Mesodermal cell (in vitro differentiated cells): ENCODE results near the gene BFSP1.
A peak's percentile ranks its signal among the peaks of the same experiment; 100 is the strongest.

ENCODE experiments used
- H3K27ac ChIP-seq: 2 replicates; pipeline ENCODE4 v1.7.0; 2013; ENCODE audit warnings: mild to moderate bottlenecking, low read depth, low read length, moderate library complexity; ENCODE audit not compliant: severe bottlenecking
- H3K36me3 ChIP-seq: 2 replicates; pipeline ENCODE4 v1.7.1; 2013; ENCODE audit warnings: mild to moderate bottlenecking, low read length, moderate library complexity; ENCODE audit not compliant: control insufficient read depth, insufficient read depth
- H3K4me1 ChIP-seq: one replicate; pipeline ENCODE4 v1.7.1; 2013; ENCODE audit warnings: mild to moderate bottlenecking, low read length; ENCODE audit not compliant: insufficient read depth, control insufficient read depth, poor library complexity, severe bottlenecking
- H3K4me3 ChIP-seq: 2 replicates; pipeline ENCODE4 v1.7.0; 2013; ENCODE audit warnings: low read length, control low read depth, mild to moderate bottlenecking; ENCODE audit not compliant: insufficient read depth, poor library complexity, severe bottlenecking; ENCODE audit errors: extremely low read depth
- H3K9me3 ChIP-seq: 2 replicates; pipeline ENCODE4 v1.7.1; 2013; ENCODE audit warnings: mild to moderate bottlenecking, low read length, moderate library complexity; ENCODE audit not compliant: control insufficient read depth
- WGBS, 2 experiments: methylation state at CpG; one replicate each; pipeline ENCODE4 v1.1.5; 2013; ENCODE audit warnings: missing lambda C conversion rate in 2 of 2; ENCODE audit not compliant: insufficient coverage in 2 of 2; 5-methylcytosine and 5-hydroxymethylcytosine counted together

The BFSP1 gene

DNA sequence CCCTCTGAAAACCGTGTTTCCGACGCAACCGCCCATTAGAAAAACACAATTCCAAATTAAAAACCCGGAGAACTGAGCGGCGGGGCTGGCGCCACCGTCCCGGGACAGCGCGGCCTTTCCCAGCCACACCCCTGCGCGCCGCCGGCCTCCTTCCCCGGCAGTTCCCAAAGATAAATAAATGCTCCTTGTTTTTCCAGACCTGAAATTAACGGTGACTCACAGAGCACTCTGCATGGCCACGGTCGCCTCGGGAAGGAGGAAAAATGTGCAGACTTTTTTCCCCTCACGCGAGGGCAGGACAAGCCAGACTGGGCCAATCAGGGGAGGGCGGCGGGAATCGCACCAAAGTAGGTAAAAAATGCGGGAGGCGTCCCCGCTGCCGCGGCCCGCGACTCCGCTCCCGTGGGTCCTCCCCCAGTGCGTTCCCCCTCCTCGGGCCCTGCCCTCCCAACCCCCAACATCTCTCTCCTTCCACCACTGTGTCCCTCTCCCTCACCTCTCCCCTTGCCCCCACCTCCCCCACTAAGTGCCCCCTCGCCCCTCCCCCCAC lies 37.9 kb upstream of the BFSP1 start:
- Histone ChIP-seq H3K36me3 (peaks cover 22% of the 10 kb centered on the region), H3K4me3 (peak overlapping the region; percentile 97), H3K27ac (peak overlapping the region; percentile 100), H3K9me3 (peaks cover 6% of the 10 kb centered on the region), H3K4me1 (peaks cover 21% of the 10 kb centered on the region)
- 0% methylated on average over 13 to 28 of the region's 38 CpGs for WGBS, 2 experiments

GRCh38 chr20:17568045-17568788 lies 37.0 kb upstream of the BFSP1 start:
- Histone ChIP-seq H3K4me1 (peaks cover 14% of the 10 kb centered on the region), H3K27ac (peak overlapping the region; percentile 100), H3K36me3 (peaks cover 14% of the 10 kb centered on the region), H3K9me3 (peaks cover 6% of the 10 kb centered on the region), H3K4me3 (peak overlapping the region; percentile 97)
- WGBS, 2 experiments: 72 to 86% methylated on average over 4 to 5 of the region's 6 CpGs

DNA sequence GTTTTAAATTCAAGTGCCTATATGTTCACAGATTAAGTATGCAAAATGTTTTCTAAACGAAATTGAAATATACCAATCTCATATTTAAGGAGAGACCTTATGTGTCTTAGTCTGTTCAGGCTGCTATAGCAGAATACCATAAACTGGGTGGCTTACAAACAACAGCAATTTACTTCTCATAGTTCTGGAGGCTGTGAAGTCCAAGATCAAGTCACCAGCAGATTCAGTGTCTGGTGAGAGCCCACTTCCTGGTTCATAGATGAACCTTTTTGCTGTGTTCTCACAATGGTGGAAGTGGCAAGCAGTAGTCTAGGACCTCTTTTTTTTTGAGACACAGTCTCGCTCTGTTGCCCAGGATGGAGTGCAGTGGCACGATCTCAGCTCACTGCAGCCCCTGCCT lies 35.2 kb upstream of the BFSP1 start:
- WGBS, 2 experiments: 93 to 100% methylated on average over 2 of the region's 3 CpGs
- peaks cover 6% of the 10 kb centered on the region for H3K9me3 ChIP-seq
- H3K4me1 ChIP-seq: peaks cover 17% of the 10 kb centered on the region
- H3K36me3 ChIP-seq: no peaks in the 10 kb centered on the region
- no peak overlapping the region for H3K27ac ChIP-seq
- no peak overlapping the region for H3K4me3 ChIP-seq

- Histone ChIP-seq H3K9me3 (peaks cover 6% of the 10 kb centered on the region), H3K4me3 (no peak overlapping the region), H3K36me3 (no peaks in the 10 kb centered on the region), H3K4me1 (peaks cover 17% of the 10 kb centered on the region), H3K27ac (no peak overlapping the region)
- WGBS, 2 experiments: 80 to 90% methylated on average over 1 of the region's 4 CpGs
Observed at GRCh38 chr20:17565169-17565845, 34.1 kb upstream of the BFSP1 start.

GRCh38 chr20:17562804-17563305 lies 31.7 kb upstream of the BFSP1 start:
- WGBS, 2 experiments: 90% methylated on average over 2 of the region's 2 CpGs; no CpG with 5 or more reads in 1 of the 2 experiments
- H3K4me1 ChIP-seq: peaks cover 32% of the 10 kb centered on the region
- H3K9me3 ChIP-seq: peaks cover 6% of the 10 kb centered on the region
- no peak overlapping the region for H3K4me3 ChIP-seq
- peak overlapping the region; percentile 89 for H3K27ac ChIP-seq
- H3K36me3 ChIP-seq: no peaks in the 10 kb centered on the region

DNA sequence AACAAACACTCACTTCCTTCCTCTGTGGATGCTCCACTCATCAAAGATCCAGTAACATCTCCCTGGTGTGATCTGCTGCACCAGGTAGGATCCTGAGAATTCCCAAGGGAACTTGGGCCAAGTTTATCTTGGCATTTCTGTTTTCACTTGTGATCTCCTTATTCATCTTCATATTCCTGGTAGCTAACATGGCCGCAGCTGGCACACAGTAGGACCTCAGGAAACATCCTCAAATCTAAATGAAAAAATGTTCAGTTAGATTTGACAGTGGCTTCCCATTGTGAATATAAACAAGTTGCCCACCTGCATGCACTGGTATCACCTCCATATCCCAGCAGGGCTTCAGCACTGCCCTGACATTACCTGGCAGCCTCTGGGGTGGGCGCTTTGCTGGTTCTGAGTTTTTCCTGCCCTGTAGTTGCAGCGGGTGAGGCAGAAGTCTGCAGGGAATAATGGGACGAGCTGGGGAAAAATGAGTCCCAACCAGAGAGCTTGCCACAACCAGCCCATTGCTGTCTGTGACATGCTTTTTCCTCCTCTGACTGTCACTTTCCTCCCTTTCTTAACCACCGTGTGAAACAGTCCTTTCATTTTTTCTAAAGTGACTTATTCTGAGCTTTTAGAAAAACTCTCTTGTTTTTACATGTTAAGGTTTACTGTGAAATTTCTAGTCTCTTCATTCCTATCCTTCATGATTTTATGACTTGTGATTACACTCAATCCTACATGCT lies 29.3 kb upstream of the BFSP1 start:
- Histone ChIP-seq H3K4me1 (peaks cover 41% of the 10 kb centered on the region), H3K36me3 (no peaks in the 10 kb centered on the region), H3K4me3 (no peak overlapping the region), H3K9me3 (no peaks in the 10 kb centered on the region), H3K27ac (no peak overlapping the region)
- WGBS, 2 experiments: 90 to 100% methylated on average over 1 to 4 of the region's 5 CpGs

GRCh38 chr20:17559338-17559737 lies 28.2 kb upstream of the BFSP1 start:
- 98 to 100% methylated on average over 6 of the region's 6 CpGs for WGBS, 2 experiments
- no peak overlapping the region for H3K4me3 ChIP-seq
- no peaks in the 10 kb centered on the region for H3K9me3 ChIP-seq
- H3K36me3 ChIP-seq: no peaks in the 10 kb centered on the region
- peaks cover 38% of the 10 kb centered on the region for H3K4me1 ChIP-seq
- H3K27ac ChIP-seq: peak overlapping the region; percentile 92

- peak overlapping the region; percentile 21 for H3K4me3 ChIP-seq
- H3K4me1 ChIP-seq: peaks cover 38% of the 10 kb centered on the region
- H3K27ac ChIP-seq: peak overlapping the region; percentile 92
- whole genome bisulfite sequencing, 2 experiments: no CpG with 5 or more reads among the region's 1 CpG
- H3K9me3 ChIP-seq: no peaks in the 10 kb centered on the region
- no peaks in the 10 kb centered on the region for H3K36me3 ChIP-seq
Observed at GRCh38 chr20:17558941-17559304, 27.7 kb upstream of the BFSP1 start.

- no peaks in the 10 kb centered on the region for H3K9me3 ChIP-seq
- no peaks in the 10 kb centered on the region for H3K36me3 ChIP-seq
- peaks cover 38% of the 10 kb centered on the region for H3K4me1 ChIP-seq
- 74 to 82% methylated on average over 4 to 5 of the region's 7 CpGs for WGBS, 2 experiments
- peak overlapping the region; percentile 21 for H3K4me3 ChIP-seq
- peak overlapping the region; percentile 92 for H3K27ac ChIP-seq
Observed at GRCh38 chr20:17558154-17558940, 27.2 kb upstream of the BFSP1 start.

GRCh38 chr20:17557675-17558006 lies 26.5 kb upstream of the BFSP1 start:
- Histone ChIP-seq H3K36me3 (no peaks in the 10 kb centered on the region), H3K4me1 (peaks cover 33% of the 10 kb centered on the region), H3K27ac (peak overlapping the region; percentile 92), H3K4me3 (peak overlapping the region; percentile 21), H3K9me3 (no peaks in the 10 kb centered on the region)
- WGBS, 2 experiments: 91 to 95% methylated on average over 1 to 3 of the region's 3 CpGs
